Measurements from ENCODE around the gene KCTD15.

DNA sequence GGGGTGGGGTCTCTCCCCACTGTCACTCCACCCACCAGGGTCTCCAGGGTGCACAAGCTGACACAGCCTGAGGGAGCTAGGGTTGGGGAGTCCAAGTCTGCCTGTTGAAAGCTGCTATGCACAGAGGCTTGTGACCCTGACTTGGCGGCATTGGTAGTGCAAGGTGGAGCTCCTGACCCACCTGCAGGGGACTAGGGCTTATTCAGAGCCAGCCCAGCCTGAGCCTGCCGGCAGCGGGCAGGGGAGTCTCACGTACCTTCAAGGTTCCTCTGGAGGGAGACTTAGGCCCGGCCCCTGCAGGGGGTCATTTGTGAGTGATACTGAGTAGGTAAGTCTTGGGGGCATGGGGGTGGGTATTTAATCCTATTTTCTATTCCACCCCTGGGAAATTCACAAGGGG is 4.7 kb downstream of the KCTD15 start:
- TF ChIP-seq, protein P1, sequence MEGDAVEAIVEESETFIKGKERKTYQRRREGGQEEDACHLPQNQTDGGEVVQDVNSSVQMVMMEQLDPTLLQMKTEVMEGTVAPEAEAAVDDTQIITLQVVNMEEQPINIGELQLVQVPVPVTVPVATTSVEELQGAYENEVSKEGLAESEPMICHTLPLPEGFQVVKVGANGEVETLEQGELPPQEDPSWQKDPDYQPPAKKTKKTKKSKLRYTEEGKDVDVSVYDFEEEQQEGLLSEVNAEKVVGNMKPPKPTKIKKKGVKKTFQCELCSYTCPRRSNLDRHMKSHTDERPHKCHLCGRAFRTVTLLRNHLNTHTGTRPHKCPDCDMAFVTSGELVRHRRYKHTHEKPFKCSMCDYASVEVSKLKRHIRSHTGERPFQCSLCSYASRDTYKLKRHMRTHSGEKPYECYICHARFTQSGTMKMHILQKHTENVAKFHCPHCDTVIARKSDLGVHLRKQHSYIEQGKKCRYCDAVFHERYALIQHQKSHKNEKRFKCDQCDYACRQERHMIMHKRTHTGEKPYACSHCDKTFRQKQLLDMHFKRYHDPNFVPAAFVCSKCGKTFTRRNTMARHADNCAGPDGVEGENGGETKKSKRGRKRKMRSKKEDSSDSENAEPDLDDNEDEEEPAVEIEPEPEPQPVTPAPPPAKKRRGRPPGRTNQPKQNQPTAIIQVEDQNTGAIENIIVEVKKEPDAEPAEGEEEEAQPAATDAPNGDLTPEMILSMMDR (IDR thresholded peaks at IDR 0.05; ENCODE audit: insufficient read depth, low read length, poor library complexity, severe bottlenecking) = no peak
- no peak for TF ChIP-seq EZH2phosphoT487 (conservative IDR thresholded peaks at IDR 0.05; ENCODE audit: low read length)
